Naive thymus-derived CD4-positive, alpha-beta T cell (primary cell): ENCODE measurements around the gene TEAD2. TPM values are rescaled to one million over a fixed set of nuclear protein-coding genes. Genes with fewer than 3 reads are reported as not detected.
A peak's percentile ranks its signal among the peaks of the same experiment; 100 is the strongest.

Experiments used
- ATAC-seq: fragments of 150-1000 bp; cut with Tn5 transposase; 2 replicates; pipeline ENCODE4 v1.10.0; 2021; ENCODE audit warnings: mild to moderate bottlenecking, moderate library complexity
- CTCF ChIA-PET: fragments of 350-600 bp; sonication (Branson Sonifier 250); formaldehyde crosslinking; loops from one replicate; lab custom pipeline; 2021; ENCODE audit warnings: antibody characterized with exemption; lab: Charles Lee
- POLR2A ChIA-PET: fragments of 350-600 bp; sonication (Branson Sonifier 250); formaldehyde crosslinking; loops from one replicate; lab custom pipeline; 2021; ENCODE audit warnings: antibody characterized with exemption, inconsistent platforms; lab: Charles Lee
- DNase-seq, 9 donors: peaks; one replicate each; pipeline versions ENCODE4 v3.0.0 to v3.0.0-alpha.2; 2020 to 2022; ENCODE audit warnings: mixed read lengths in 1 of 9
- H3K27ac ChIP-seq: one replicate; pipeline ENCODE4 v1.7.0; 2013; ENCODE audit warnings: mild to moderate bottlenecking, low read depth, low read length, moderate library complexity
- H3K27me3 ChIP-seq, 2 donors: one replicate each; pipeline ENCODE4 v1.7.0; 2013; ENCODE audit warnings: low read length in 2 of 2, mild to moderate bottlenecking in 2 of 2, moderate library complexity in 2 of 2; ENCODE audit not compliant: control insufficient read depth in 2 of 2, insufficient read depth in 2 of 2
- H3K36me3 ChIP-seq, 3 experiments: 1 replicate in 2 of 3; 2 replicates in 1 of 3; pipeline ENCODE4 v1.7.0; 2013; ENCODE audit warnings: low read length in 3 of 3, mild to moderate bottlenecking in 3 of 3, moderate library complexity in 1 of 3; ENCODE audit not compliant: insufficient read depth in 3 of 3, control insufficient read depth in 2 of 3
- H3K4me1 ChIP-seq, 2 donors: one replicate each; pipeline ENCODE4 v1.7.0; 2013; ENCODE audit warnings: low read length in 2 of 2, mild to moderate bottlenecking in 2 of 2, moderate library complexity in 1 of 2; ENCODE audit not compliant: control insufficient read depth in 2 of 2, insufficient read depth in 2 of 2
- H3K4me3 ChIP-seq: 2 replicates; pipeline ENCODE4 v1.7.0; 2013; ENCODE audit warnings: mild to moderate bottlenecking, low read length
- H3K9me3 ChIP-seq, 3 experiments: 1 replicate in 2 of 3; 2 replicates in 1 of 3; pipeline ENCODE4 v1.7.0; 2013; ENCODE audit warnings: low read length in 3 of 3; ENCODE audit not compliant: control insufficient read depth in 2 of 3
- H3K27ac Mint-ChIP-seq, 9 donors: one replicate each; pipeline ENCODE4 v1.8.0; 2020 to 2022; ENCODE audit warnings: mixed read lengths in 9 of 9, mild to moderate bottlenecking in 8 of 9, moderate library complexity in 5 of 9, inconsistent platforms in 2 of 9
- H3K27me3 Mint-ChIP-seq, 5 donors: one replicate each; pipeline ENCODE4 v1.8.0; 2021 to 2022; ENCODE audit warnings: mixed read lengths in 5 of 5, mild to moderate bottlenecking in 1 of 5
- H3K36me3 Mint-ChIP-seq, 5 donors: one replicate each; pipeline ENCODE4 v1.8.0; 2020 to 2022; ENCODE audit warnings: mixed read lengths in 5 of 5, mild to moderate bottlenecking in 3 of 5, inconsistent platforms in 1 of 5
- H3K4me1 Mint-ChIP-seq, 7 donors: one replicate each; pipeline ENCODE4 v1.8.0; 2020 to 2022; ENCODE audit warnings: mixed read lengths in 7 of 7, mild to moderate bottlenecking in 3 of 7, inconsistent platforms in 1 of 7
- H3K4me3 Mint-ChIP-seq, 10 donors: one replicate each; pipeline ENCODE4 v1.8.0; 2020 to 2022; ENCODE audit warnings: mild to moderate bottlenecking in 10 of 10, mixed read lengths in 10 of 10, moderate library complexity in 6 of 10, inconsistent platforms in 2 of 10
- H3K9me3 Mint-ChIP-seq, 11 donors: one replicate each; pipeline ENCODE4 v1.8.0; 2020 to 2022; ENCODE audit warnings: mixed read lengths in 11 of 11, mild to moderate bottlenecking in 4 of 11, inconsistent platforms in 1 of 11, moderate library complexity in 1 of 11
- intact Hi-C, 2 donors: fragments of 100-400 bp; cut with micrococcal nuclease; formaldehyde crosslinking; loops; one replicate each; pipeline ENCODE4 v1.15.1; 2023
- polyA plus RNA-seq, 2 donors: library from polyadenylated mRNA; unstranded; fragments of 300-500 nt; fragmentation: Illumina TruSeq; gene quantifications; one replicate each; pipeline ENCODE4 v1.2.3, GENCODE V29; 2021
- total RNA-seq, 6 experiments: library from RNA in 5 of 6; stranded (reverse) in 5 of 6; gene quantifications; 1 replicate in 5 of 6; 2 replicates in 1 of 6; pipeline ENCODE4 v1.2.3 and lab custom pipeline; 2021 to 2026

TEAD2 gene
- total and polyA plus RNA-seq, 7 experiments from 2014 or later = 0.29 TPM; not detected in 6

DNA sequence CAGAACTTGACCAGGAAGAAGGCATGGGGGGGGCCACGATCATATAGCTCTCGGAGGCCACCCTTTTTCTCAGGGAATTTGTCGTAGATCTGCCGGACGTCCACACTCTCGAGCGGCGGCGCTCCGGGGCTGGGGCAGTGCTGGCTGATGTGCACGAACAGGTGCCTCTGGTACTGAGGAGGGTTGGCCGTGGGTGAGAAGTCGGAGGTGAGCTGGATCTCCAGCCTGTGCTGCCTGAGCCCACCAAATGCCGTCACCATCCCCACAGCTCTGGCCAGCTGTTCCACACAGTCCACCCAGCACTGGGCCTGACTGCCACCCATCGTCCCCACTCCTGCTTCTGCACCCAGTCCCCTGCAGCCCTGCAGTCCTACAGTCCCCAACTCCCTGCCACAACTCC, 15.0 kb downstream of the TEAD2 start:
- Mint-ChIP-seq H3K9me3 (peaks cover 0 to 3% (median 0%) of the 10 kb centered on the region in 11 donors), H3K36me3 (peaks cover 0 to 11% (median 5%) of the 10 kb centered on the region in 5 donors), H3K4me3 (no peak overlapping the region), H3K27me3 (peaks cover 0 to 4% (median 0%) of the 10 kb centered on the region in 5 donors), H3K4me1 (peaks cover 0 to 23% (median 6%) of the 10 kb centered on the region in 7 donors), H3K27ac (no peak overlapping the region)
- Histone ChIP-seq H3K27me3 (no peaks in the 10 kb centered on the region), H3K27ac (no peak overlapping the region), H3K36me3 (no peaks in the 10 kb centered on the region), H3K4me3 (no peak overlapping the region), H3K9me3 (no peaks in the 10 kb centered on the region), H3K4me1 (no peaks in the 10 kb centered on the region)
- intact Hi-C loops = no loop called here
- ATAC-seq (no peak), DNase-seq (no peak)
- POLR2A ChIA-PET = no interaction called here
- CTCF ChIA-PET = no interaction called here

DNA sequence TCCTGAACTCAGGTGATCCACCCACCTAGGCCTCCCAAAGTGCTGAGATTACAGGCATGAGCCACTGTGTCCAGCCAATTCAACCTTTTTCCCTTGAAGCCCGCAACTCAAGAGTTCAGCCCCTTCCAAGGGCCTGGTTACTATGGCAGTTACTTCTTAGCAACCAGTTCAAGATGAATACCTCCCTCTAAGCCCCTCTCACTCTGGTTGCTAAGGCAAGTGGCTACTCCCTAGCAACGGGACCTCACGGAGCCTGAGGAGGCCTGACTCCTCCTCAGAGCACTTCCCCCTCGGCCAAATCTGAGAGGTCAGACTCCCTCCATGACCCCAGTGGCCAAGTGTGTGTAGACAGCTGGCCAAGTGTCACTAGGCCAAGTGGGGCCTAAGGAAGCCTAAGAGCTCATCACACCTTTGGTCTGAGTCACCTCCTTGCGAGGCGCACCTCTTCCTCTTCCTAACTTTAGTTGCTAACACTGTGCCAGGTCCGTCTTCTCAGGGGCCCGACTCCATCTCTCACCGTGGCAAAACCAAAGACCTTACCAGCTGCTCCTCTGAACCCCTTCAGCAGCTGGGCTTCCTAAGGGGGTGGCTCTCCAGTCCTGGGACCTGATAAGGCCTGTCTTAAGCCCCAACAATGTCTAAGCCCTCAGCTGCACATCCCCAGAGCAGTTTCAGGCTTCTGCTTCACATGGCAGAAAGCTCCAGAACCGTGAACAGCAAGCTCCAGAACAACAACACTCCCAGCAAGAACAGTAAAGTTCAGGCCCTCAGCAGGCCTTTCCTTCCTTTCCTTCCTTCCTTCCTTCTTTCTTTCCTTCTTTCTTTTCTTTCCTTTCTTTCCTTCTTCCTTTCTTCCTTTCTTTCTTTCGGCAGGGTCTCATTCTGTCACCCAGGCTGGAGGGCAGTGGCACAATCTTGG, 17.5 kb downstream of the TEAD2 start:
- Histone ChIP-seq H3K4me3 (no peak overlapping the region), H3K27ac (no peak overlapping the region), H3K9me3 (no peaks in the 10 kb centered on the region), H3K27me3 (no peaks in the 10 kb centered on the region), H3K4me1 (no peaks in the 10 kb centered on the region), H3K36me3 (peaks cover 0 to 19% (median 0%) of the 10 kb centered on the region in 3 experiments)
- peaks cover 0 to 3% (median 0%) of the 10 kb centered on the region in 11 donors for H3K9me3 Mint-ChIP-seq
- ATAC-seq = no peak
- peaks cover 0 to 17% (median 12%) of the 10 kb centered on the region in 5 donors for H3K36me3 Mint-ChIP-seq
- intact Hi-C loops = no loop called here
- CTCF ChIA-PET = no interaction called here
- peak overlapping the region in 6 of 9 donors; percentile 5 to 78 (median 56) for H3K27ac Mint-ChIP-seq
- POLR2A ChIA-PET = interaction anchor here (0.6 to 1.1 kb wide), 3 partner anchors 8 to 101 kb away, joined by 3 to 5 read pairs (median 3); partner anchors contain the start of gene CD37
- DNase-seq = no peak
- H3K4me1 Mint-ChIP-seq = peaks cover 4 to 31% (median 13%) of the 10 kb centered on the region in 7 donors
- H3K27me3 Mint-ChIP-seq = no peaks in the 10 kb centered on the region
- peak overlapping the region in 1 of 10 donors; percentile 44 for H3K4me3 Mint-ChIP-seq

DNA sequence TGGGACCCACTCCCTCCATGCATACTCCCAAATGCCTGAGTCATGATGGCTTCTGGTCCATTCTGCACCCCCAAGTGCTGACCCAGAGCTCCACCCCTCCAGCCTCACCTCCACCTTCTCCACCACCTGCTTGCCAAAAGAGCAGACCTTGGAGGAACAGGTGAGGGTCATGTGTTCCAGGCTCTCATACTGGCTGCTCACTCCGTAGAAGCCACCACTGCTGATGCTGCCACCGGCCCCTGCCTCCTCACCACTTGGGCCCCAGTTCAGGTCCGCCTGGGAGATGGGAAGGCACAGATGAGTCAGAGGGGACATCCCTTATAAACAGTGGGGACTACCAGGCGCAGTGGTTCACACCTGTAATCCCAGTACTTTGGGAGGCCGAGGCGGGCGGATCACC, 19.1 kb downstream of the TEAD2 start:
- intact Hi-C loops = no loop called here
- Histone ChIP-seq H3K4me1 (peaks cover 3 to 5% of the 10 kb centered on the region in 2 donors), H3K36me3 (peaks cover 0 to 35% (median 0%) of the 10 kb centered on the region in 3 experiments), H3K27me3 (no peaks in the 10 kb centered on the region), H3K9me3 (no peaks in the 10 kb centered on the region), H3K4me3 (no peak overlapping the region), H3K27ac (no peak overlapping the region)
- Mint-ChIP-seq H3K9me3 (peaks cover 0 to 1% (median 0%) of the 10 kb centered on the region in 11 donors), H3K36me3 (peaks cover 0 to 27% (median 17%) of the 10 kb centered on the region in 5 donors), H3K27ac (peak overlapping the region in 3 of 9 donors; percentile 0 to 72 (median 12)), H3K4me1 (peaks cover 7 to 37% (median 22%) of the 10 kb centered on the region in 7 donors), H3K27me3 (no peaks in the 10 kb centered on the region), H3K4me3 (no peak overlapping the region)
- DNase-seq = no peak
- ChIA-PET CTCF (interaction anchor here (0.6 kb wide), 1 partner anchor 45 kb away, joined by 3 read pairs; no protein-coding TSS in a partner anchor), POLR2A (no interaction called here)
- no peak for ATAC-seq

DNA sequence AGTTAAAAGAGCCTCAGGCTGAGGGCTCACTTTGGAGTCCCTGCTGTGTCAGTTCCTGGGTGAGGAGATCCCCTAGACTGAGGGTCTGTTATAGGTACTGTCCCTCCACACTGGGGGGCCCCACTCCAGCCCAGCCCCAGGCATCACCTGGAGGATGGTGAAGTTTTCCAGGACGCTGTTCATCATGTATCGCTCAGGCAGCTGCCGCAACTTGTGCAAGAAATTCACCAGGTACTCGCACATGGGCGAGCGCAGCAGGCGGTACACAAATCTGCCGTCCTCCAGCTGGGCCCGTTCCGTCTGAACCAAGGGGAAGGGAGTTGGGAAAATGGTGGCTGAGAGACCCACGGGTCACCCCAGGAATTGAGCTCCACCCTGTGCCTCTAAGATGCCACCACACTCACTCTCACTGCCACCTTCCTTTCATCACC, 19.9 kb downstream of the TEAD2 start:
- Histone ChIP-seq H3K4me1 (peaks cover 6 to 13% of the 10 kb centered on the region in 2 donors), H3K4me3 (no peak overlapping the region), H3K9me3 (no peaks in the 10 kb centered on the region), H3K36me3 (peaks cover 0 to 43% (median 0%) of the 10 kb centered on the region in 3 experiments), H3K27me3 (no peaks in the 10 kb centered on the region), H3K27ac (no peak overlapping the region)
- no peak for DNase-seq
- Mint-ChIP-seq H3K9me3 (no peaks in the 10 kb centered on the region), H3K36me3 (peaks cover 0 to 33% (median 21%) of the 10 kb centered on the region in 5 donors), H3K4me3 (no peak overlapping the region), H3K4me1 (peaks cover 12 to 40% (median 26%) of the 10 kb centered on the region in 7 donors), H3K27me3 (no peaks in the 10 kb centered on the region), H3K27ac (peak overlapping the region in 4 of 9 donors; percentile 12 to 72 (median 45))
- ChIA-PET CTCF (no interaction called here), POLR2A (no interaction called here)
- no peak for ATAC-seq
- intact Hi-C loops = no loop called here

- Histone ChIP-seq H3K9me3 (no peaks in the 10 kb centered on the region), H3K4me3 (no peak overlapping the region), H3K27me3 (no peaks in the 10 kb centered on the region), H3K27ac (peak overlapping the region; percentile 54), H3K36me3 (peaks cover 0 to 51% (median 0%) of the 10 kb centered on the region in 3 experiments), H3K4me1 (peaks cover 17 to 25% of the 10 kb centered on the region in 2 donors)
- Mint-ChIP-seq H3K4me1 (peaks cover 18 to 52% (median 35%) of the 10 kb centered on the region in 7 donors), H3K4me3 (no peak overlapping the region), H3K27ac (peak overlapping the region in 5 of 9 donors; percentile 10 to 70 (median 36)), H3K9me3 (no peaks in the 10 kb centered on the region), H3K36me3 (peaks cover 0 to 34% (median 25%) of the 10 kb centered on the region in 5 donors), H3K27me3 (no peaks in the 10 kb centered on the region)
- intact Hi-C loops = no loop called here
- DNase-seq (no peak), ATAC-seq (no peak)
- CTCF ChIA-PET = no interaction called here
- POLR2A ChIA-PET = interaction anchor here (0.5 to 1.0 kb wide), 3 partner anchors 19 to 475 kb away, joined by 3 to 4 read pairs (median 3); no protein-coding TSS in a partner anchor
These were observed 21.1 kb downstream of the TEAD2 start for GRCh38 chr19:49340865-49341718.
